Mucosa of rectum (tissue), 2 donors: ENCODE measurements around the gene CD3G.

ENCODE experiments used
- H3K27ac ChIP-seq, 2 donors: one replicate each; pipeline ENCODE4 v1.7.0; 2013; ENCODE audit warnings: inconsistent platforms in 2 of 2, low read depth in 2 of 2, low read length in 2 of 2
- H3K27me3 ChIP-seq, 2 donors: one replicate each; pipeline ENCODE4 v1.7.0; 2013; ENCODE audit warnings: low read length in 2 of 2; ENCODE audit not compliant: control insufficient read depth in 2 of 2, insufficient read depth in 2 of 2
- H3K36me3 ChIP-seq, 2 donors: one replicate each; pipeline ENCODE4 v1.7.0; 2013; ENCODE audit warnings: low read length in 2 of 2; ENCODE audit not compliant: control insufficient read depth in 2 of 2, insufficient read depth in 2 of 2
- H3K4me1 ChIP-seq, 2 donors: one replicate each; pipeline ENCODE4 v1.7.0; 2013; ENCODE audit warnings: low read length in 2 of 2, mild to moderate bottlenecking in 1 of 2; ENCODE audit not compliant: control insufficient read depth in 2 of 2, insufficient read depth in 2 of 2
- H3K4me3 ChIP-seq, 2 donors: one replicate each; pipeline ENCODE4 v1.7.0; 2013; ENCODE audit warnings: low read length in 2 of 2
- H3K9ac ChIP-seq, 2 donors: one replicate each; pipeline ENCODE4 v1.7.0; 2013; ENCODE audit warnings: low read length in 2 of 2, low read depth in 1 of 2, mild to moderate bottlenecking in 1 of 2
- H3K9me3 ChIP-seq, 2 donors: one replicate each; pipeline ENCODE4 v1.7.0; 2013; ENCODE audit warnings: low read length in 2 of 2; ENCODE audit not compliant: control insufficient read depth in 2 of 2
- donor health status: healthy.
- donor health status: Normal muscosa, but diverticular disease.

CD3G gene

GRCh38 chr11:118343248-118343647 is 896 bp upstream of the CD3G start:
- peak overlapping the region in 1 of 2 donors; percentile 61 for H3K27ac ChIP-seq
- H3K9ac ChIP-seq, result no peak overlapping the region
- H3K27me3 ChIP-seq, result no peaks in the 10 kb centered on the region
- H3K9me3 ChIP-seq, result no peaks in the 10 kb centered on the region
- H3K4me1 ChIP-seq, result no peaks in the 10 kb centered on the region
- H3K36me3 ChIP-seq, result no peaks in the 10 kb centered on the region
- peak overlapping the region in 1 of 2 donors; percentile 26 for H3K4me3 ChIP-seq

- H3K4me3 ChIP-seq, result no peak overlapping the region
- H3K27ac ChIP-seq, result no peak overlapping the region
- H3K9ac ChIP-seq, result no peak overlapping the region
- H3K4me1 ChIP-seq, result no peaks in the 10 kb centered on the region
- H3K9me3 ChIP-seq, result no peaks in the 10 kb centered on the region
- H3K36me3 ChIP-seq, result peaks cover 0 to 4% of the 10 kb centered on the region in 2 donors
- peaks cover 0 to 6% of the 10 kb centered on the region in 2 donors for H3K27me3 ChIP-seq
Measured at GRCh38 chr11:118349475-118349874, 5.3 kb downstream of the CD3G start.

GRCh38 chr11:118353084-118353710 is 9.1 kb downstream of the CD3G start:
- no peak overlapping the region for H3K27ac ChIP-seq
- no peaks in the 10 kb centered on the region for H3K9me3 ChIP-seq
- H3K27me3 ChIP-seq, result peaks cover 0 to 6% of the 10 kb centered on the region in 2 donors
- no peaks in the 10 kb centered on the region for H3K4me1 ChIP-seq
- H3K4me3 ChIP-seq, result no peak overlapping the region
- H3K36me3 ChIP-seq, result peaks cover 0 to 4% of the 10 kb centered on the region in 2 donors
- H3K9ac ChIP-seq, result no peak overlapping the region

GRCh38 chr11:118358071-118358470 is 13.9 kb downstream of the CD3G start:
- H3K27ac ChIP-seq, result no peak overlapping the region

GRCh38 chr11:118359295-118359958 is 15.3 kb downstream of the CD3G start, which contains the start of gene UBE4A:
Gene UBE4A (plus strand): TSS chr11:118359600. CDS start chr11:118365081, 5,481 bp downstream.
- Histone ChIP-seq H3K4me1 (peaks cover 5 to 11% of the 10 kb centered on the region in 2 donors), H3K27me3 (no peaks in the 10 kb centered on the region), H3K27ac (peak within 1 kb of the TSS; percentile 48 to 73), H3K4me3 (peak within 1 kb of the TSS; percentile 99 to 100), H3K9ac (peak within 1 kb of the TSS; percentile 84 to 98), H3K36me3 (no peaks in the 10 kb centered on the region), H3K9me3 (no peaks in the 10 kb centered on the region)

More at GRCh38 chr11:118358071-118358470, 13.9 kb downstream of the CD3G start:
- no peaks in the 10 kb centered on the region for H3K27me3 ChIP-seq
- peaks cover 5 to 11% of the 10 kb centered on the region in 2 donors for H3K4me1 ChIP-seq
- H3K9ac ChIP-seq, result peak overlapping the region in 1 of 2 donors; percentile 14
- no peaks in the 10 kb centered on the region for H3K36me3 ChIP-seq
- H3K9me3 ChIP-seq, result no peaks in the 10 kb centered on the region
- no peak overlapping the region for H3K4me3 ChIP-seq

GRCh38 chr11:118364956-118365615 is 20.9 kb downstream of the CD3G start:
- Histone ChIP-seq H3K36me3 (peaks cover 35 to 42% of the 10 kb centered on the region in 2 donors), H3K4me3 (no peak overlapping the region), H3K4me1 (peaks cover 2 to 8% of the 10 kb centered on the region in 2 donors)

GRCh38 chr11:118366287-118366686 is 22.1 kb downstream of the CD3G start:
- peaks cover 45 to 54% of the 10 kb centered on the region in 2 donors for H3K36me3 ChIP-seq
- no peak overlapping the region for H3K4me3 ChIP-seq
- peaks cover 0 to 2% of the 10 kb centered on the region in 2 donors for H3K4me1 ChIP-seq
- H3K27me3 ChIP-seq, result no peaks in the 10 kb centered on the region
- no peaks in the 10 kb centered on the region for H3K9me3 ChIP-seq
- H3K27ac ChIP-seq, result no peak overlapping the region
- H3K9ac ChIP-seq, result no peak overlapping the region

More at GRCh38 chr11:118364956-118365615, 20.9 kb downstream of the CD3G start:
- H3K27ac ChIP-seq, result no peak overlapping the region
- H3K27me3 ChIP-seq, result no peaks in the 10 kb centered on the region
- H3K9ac ChIP-seq, result no peak overlapping the region
- H3K9me3 ChIP-seq, result no peaks in the 10 kb centered on the region

- Histone ChIP-seq H3K27ac (no peak overlapping the region), H3K4me3 (no peak overlapping the region), H3K4me1 (no peaks in the 10 kb centered on the region), H3K9me3 (no peaks in the 10 kb centered on the region), H3K9ac (no peak overlapping the region), H3K27me3 (no peaks in the 10 kb centered on the region), H3K36me3 (peaks cover 72 to 80% of the 10 kb centered on the region in 2 donors)
Measured at GRCh38 chr11:118370774-118371173, 26.6 kb downstream of the CD3G start.

GRCh38 chr11:118373263-118373662 is 29.1 kb downstream of the CD3G start:
- Histone ChIP-seq H3K9me3 (no peaks in the 10 kb centered on the region), H3K27ac (no peak overlapping the region), H3K27me3 (no peaks in the 10 kb centered on the region), H3K4me1 (no peaks in the 10 kb centered on the region), H3K9ac (no peak overlapping the region), H3K4me3 (no peak overlapping the region), H3K36me3 (peaks cover 76 to 79% of the 10 kb centered on the region in 2 donors)

- no peak overlapping the region for H3K4me3 ChIP-seq
- no peaks in the 10 kb centered on the region for H3K9me3 ChIP-seq
- no peak overlapping the region for H3K27ac ChIP-seq
- H3K9ac ChIP-seq, result no peak overlapping the region
- peaks cover 77 to 79% of the 10 kb centered on the region in 2 donors for H3K36me3 ChIP-seq
- no peaks in the 10 kb centered on the region for H3K27me3 ChIP-seq
- H3K4me1 ChIP-seq, result no peaks in the 10 kb centered on the region
Measured at GRCh38 chr11:118373871-118374270, 29.7 kb downstream of the CD3G start.
